GM19023 (cell line): Measurements from ENCODE around the gene FAM210A.

ENCODE experiments used
- ATAC-seq: cut with Tn5 transposase; IDR thresholded peaks from one replicate; pipeline ENCODE4 v1.9.1; 2021; ENCODE audit warnings: mild to moderate bottlenecking, moderate library complexity; ENCODE audit not compliant: unreplicated experiment

FAM210A gene

DNA sequence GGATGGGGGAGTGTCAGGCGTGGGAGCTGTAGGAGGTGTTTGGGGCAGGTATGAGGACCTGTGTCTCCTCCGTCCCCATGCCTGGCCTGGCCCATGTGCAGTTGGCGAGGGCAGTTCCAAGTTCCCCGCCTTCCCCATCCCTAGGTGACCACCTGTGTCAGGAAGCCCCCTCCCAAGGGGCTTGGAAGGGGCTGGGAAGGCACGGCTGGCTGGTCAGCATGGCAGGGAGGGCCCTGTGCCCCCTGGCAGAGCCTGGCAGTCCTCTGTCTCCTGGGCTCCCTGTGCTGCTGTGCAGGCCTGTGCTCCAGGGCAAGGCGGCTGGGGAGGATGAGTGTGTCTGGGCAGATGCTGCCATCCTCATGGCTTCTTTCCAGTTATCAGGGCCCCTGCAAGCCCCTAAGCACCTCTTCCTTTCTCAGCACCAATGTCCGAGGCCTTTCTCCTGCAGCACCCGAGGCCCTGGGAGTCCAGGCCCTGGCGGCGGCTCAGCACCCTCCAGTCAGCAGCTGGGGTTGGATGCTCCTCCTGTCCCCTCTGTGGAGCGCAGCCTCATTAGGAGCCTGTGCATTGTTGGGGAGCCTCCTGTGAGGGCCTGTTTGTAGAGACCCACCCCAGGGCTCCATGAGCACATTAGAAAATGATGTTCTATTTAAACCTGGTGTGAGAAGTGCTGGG is 101.7 kb downstream of the FAM210A start:
- ATAC-seq = no peak

- no peak for ATAC-seq
Measured at GRCh38 chr18:13623871-13624270, 102.5 kb downstream of the FAM210A start.

GRCh38 chr18:13623348-13623747 is 103.0 kb downstream of the FAM210A start:
- no peak for ATAC-seq

- ATAC-seq = no peak
Measured at GRCh38 chr18:13622751-13623150, 103.6 kb downstream of the FAM210A start.

- no peak for ATAC-seq
Measured at GRCh38 chr18:13621886-13622619, 104.3 kb downstream of the FAM210A start.

DNA sequence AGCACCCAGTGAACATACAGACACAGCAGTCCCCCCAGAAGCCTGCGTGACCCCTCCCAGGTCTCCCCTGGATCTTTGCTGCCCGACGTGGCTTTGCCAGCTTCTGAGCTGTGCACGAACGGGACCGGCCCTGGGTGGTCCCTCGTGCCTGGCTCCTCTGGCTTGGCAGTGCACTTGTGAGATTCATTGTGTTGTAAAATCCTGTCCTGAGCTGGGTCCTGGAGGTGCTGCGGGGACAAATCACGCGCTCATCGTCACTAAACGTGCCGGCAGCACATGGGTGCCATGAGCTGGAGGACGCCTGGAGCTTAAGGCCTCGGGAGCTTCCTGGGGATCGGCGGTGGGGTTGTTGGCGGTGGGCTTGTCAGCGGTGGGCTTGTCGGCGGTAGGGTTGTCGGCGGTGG is 104.9 kb downstream of the FAM210A start:
- no peak for ATAC-seq

GRCh38 chr18:13620818-13621445 is 105.4 kb downstream of the FAM210A start:
- no peak for ATAC-seq

DNA sequence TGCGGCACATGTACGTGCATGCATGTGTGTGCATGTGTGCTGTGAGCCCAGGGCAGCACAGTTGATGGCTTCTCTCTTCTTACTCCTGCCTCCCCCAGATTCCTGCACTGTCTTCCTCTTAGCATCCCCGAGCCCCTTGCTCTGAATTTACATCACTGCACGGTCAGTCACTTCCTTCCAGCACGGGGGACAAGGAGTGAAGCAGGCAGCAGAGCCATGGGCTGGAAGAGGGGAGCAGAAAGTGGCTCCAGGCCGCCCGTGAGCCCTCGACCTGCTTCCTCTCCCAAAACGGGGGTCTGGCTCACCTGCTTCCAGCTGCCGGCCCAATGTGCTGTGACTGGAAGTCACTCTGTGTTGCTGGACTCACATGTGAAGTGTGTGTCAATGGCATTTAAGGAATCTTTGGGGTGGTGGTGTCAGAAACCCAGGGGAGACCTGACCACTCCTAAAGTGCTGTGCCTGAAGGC is 106.1 kb downstream of the FAM210A start:
- ATAC-seq = no peak

- ATAC-seq = no peak
Measured at GRCh38 chr18:13619505-13620205, 106.7 kb downstream of the FAM210A start.

DNA sequence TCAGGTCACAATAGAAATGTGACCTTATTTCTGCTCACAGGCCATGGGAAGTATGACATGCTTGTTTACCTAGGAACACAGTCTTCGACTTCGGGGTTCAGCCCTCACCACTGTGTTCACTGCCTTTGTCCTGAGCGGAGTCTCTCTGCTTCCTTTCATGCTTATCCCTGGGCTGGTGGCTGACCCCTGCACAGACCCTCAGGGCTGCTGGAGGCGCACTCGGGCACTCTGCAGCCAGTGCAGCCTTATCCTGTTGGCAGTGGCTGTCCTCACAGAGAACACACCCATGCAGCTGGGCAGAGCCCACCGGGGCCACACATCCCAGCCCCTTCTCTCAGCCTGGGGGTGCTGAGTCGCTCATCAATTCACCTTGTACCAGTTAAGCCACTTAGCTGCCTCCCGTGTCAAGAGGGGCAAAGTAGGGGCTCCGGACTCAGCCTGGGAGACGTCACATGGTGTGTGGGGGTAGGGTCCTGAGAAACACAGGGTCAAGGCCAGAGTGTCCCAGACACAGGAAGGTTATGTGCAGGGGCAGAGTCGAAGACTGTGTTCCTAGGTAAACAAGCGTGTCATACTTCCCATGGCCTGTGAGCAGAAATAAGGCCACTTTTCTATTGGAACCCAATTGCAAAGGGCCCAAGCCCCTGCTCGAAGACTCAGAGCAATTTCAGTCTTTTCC is 107.5 kb downstream of the FAM210A start:
- no peak for ATAC-seq

DNA sequence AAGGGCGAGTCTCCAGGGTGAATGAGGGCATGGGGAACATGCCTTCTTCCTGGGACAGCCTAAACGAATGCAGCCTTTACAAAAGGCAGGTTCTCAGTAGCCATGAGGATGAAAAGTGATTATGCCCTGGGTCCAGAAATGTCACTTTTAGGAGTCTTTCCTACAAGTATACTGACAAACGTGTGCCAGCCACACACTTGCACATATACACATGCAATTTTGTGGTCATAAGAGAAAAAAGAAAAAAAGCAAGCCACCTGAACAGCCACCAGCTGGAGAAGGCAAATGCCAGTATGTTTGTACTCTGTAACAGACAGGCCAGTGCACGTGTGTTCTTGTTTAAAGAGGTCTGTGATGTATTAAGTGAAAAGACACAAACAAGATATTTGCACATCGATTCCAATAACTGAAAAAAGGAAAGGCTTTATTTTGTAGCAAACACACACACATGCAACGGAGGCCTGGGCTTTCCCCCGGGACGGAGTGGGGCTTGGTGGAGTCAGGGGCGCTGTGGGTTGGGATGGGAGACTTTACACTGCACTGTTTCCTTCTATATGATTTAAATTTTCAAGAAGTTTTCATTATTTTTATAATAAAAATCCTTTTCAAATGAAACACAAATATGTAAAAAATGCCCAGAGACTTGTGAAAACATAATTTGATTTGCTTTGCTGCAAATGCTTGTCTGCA is 108.4 kb downstream of the FAM210A start:
- ATAC-seq = no peak

- no peak for ATAC-seq
Measured at GRCh38 chr18:13616525-13617035, 109.8 kb downstream of the FAM210A start.

- no peak for ATAC-seq
Measured at GRCh38 chr18:13616041-13616440, 110.3 kb downstream of the FAM210A start.

GRCh38 chr18:13615432-13615861 is 110.9 kb downstream of the FAM210A start:
- no peak for ATAC-seq

- ATAC-seq = no peak
Measured at GRCh38 chr18:13614641-13615288, 111.6 kb downstream of the FAM210A start.

GRCh38 chr18:13613591-13614501 is 112.5 kb downstream of the FAM210A start:
- ATAC-seq = no peak
